K562 (cell line): ENCODE measurements around the gene ST3GAL3. TPM values are rescaled to one million over a fixed set of nuclear protein-coding genes. Genes with fewer than 3 reads are reported as not detected.

ENCODE experiments used
- ATAC-seq: fragments of 200-7000 bp; cut with Tn5 transposase; 3 replicates; pipeline ENCODE4 v1.9.1; 2020; ENCODE audit warnings: moderate library complexity
- BruUV-seq: library from RNA; stranded (reverse); fragments of 400-500 nt; replicated peaks from 2 replicates; lab custom pipeline; 2021; lab: Mats Ljungman, UMichigan
- CTCF ChIA-PET: fragments of 300-600 bp; formaldehyde crosslinking; extraction: SDS; loops from one replicate; lab custom pipeline; 2021; ENCODE audit warnings: low intra/inter-chr PET ratio; lab: Yijun Ruan, JAX
- POLR2A ChIA-PET: fragments of 300-600, 350-650 bp; sonication (Branson Sonifier 250); formaldehyde crosslinking; extraction: SDS; loops from one replicate; lab custom pipeline; 2021; ENCODE audit warnings: antibody characterized with exemption, inconsistent platforms; lab: Yijun Ruan, JAX
- DNase-seq, 4 experiments: peaks; one replicate each; pipeline versions ENCODE4 v3.0.0 to v3.0.0-alpha.2; 2011 to 2018; ENCODE audit warnings: low spot score in 3 of 4, mixed read lengths in 3 of 4; ENCODE audit errors: extremely low read depth in 1 of 4
- FAIRE-seq: peaks from 2 replicates; lab custom pipeline; 2011; peaks lifted over from hg19 to GRCh38; lab: Jason Lieb, UNC
- H2AFZ ChIP-seq: 2 replicates; pipeline ENCODE4 v1.6.0; 2011; ENCODE audit warnings: low read depth, low read length, control low read depth, inconsistent platforms
- H3K27ac ChIP-seq: fragments of 200-600 bp; 3 replicates; pipeline ENCODE4 v1.8.0; 2011; ENCODE audit warnings: low read depth, mild to moderate bottlenecking, control low read depth, inconsistent platforms, low read length, moderate library complexity, mixed read lengths; ENCODE audit errors: extremely low read depth
- H3K27me3 ChIP-seq, 2 experiments: fragments of 300-600 bp in 1 of 2; 2 replicates in 1 of 2; 3 replicates in 1 of 2; pipeline versions ENCODE4 v1.6.0 to v1.8.0; 2011; ENCODE audit warnings: inconsistent platforms in 2 of 2, low read length in 2 of 2, mild to moderate bottlenecking in 1 of 2, mixed read lengths in 1 of 2, moderate library complexity in 1 of 2; ENCODE audit not compliant: control insufficient read depth in 2 of 2, insufficient read depth in 2 of 2
- H3K36me3 ChIP-seq: fragments of 300-600 bp; 3 replicates; pipeline ENCODE4 v1.8.0; 2011; ENCODE audit warnings: mild to moderate bottlenecking, low read length, inconsistent platforms; ENCODE audit not compliant: control insufficient read depth, insufficient read depth
- H3K4me1 ChIP-seq, 2 experiments: fragments of 200-600 bp in 1 of 2; replicated peaks in 1 of 2; 2 replicates in 1 of 2; 3 replicates in 1 of 2; pipeline versions ENCODE4 v1.5.1 to v1.8.0; 2011; ENCODE audit warnings: inconsistent platforms in 2 of 2, low read length in 2 of 2, mild to moderate bottlenecking in 1 of 2, mixed read lengths in 1 of 2, moderate library complexity in 1 of 2; ENCODE audit not compliant: control insufficient read depth in 2 of 2, insufficient read depth in 2 of 2
- H3K4me2 ChIP-seq: 2 replicates; pipeline ENCODE4 v1.6.1; 2011; ENCODE audit warnings: low read length, control low read depth, inconsistent platforms, mixed read lengths; ENCODE audit not compliant: insufficient read depth
- H3K4me3 ChIP-seq: fragments of 200-600 bp; sonication (generic), shearing (Covaris generic); 2 replicates; pipeline ENCODE4 v1.5.1; 2016; ENCODE audit warnings: control low read depth, inconsistent platforms
- H3K79me2 ChIP-seq: fragments of 200-600 bp; 3 replicates; pipeline ENCODE4 v1.8.0; 2011; ENCODE audit warnings: low read length, inconsistent platforms; ENCODE audit not compliant: control insufficient read depth, insufficient read depth
- H3K9ac ChIP-seq, 2 experiments: 2 replicates each; pipeline versions ENCODE4 v1.6.0 to v1.6.1; 2011; ENCODE audit warnings: low read depth in 2 of 2, low read length in 2 of 2, control low read depth in 1 of 2, inconsistent platforms in 1 of 2, mild to moderate bottlenecking in 1 of 2, mixed read lengths in 1 of 2; ENCODE audit not compliant: insufficient read depth in 1 of 2
- H3K9me1 ChIP-seq: one replicate; pipeline ENCODE4 v1.6.0; 2011; ENCODE audit warnings: inconsistent platforms, mild to moderate bottlenecking, low read length, moderate library complexity; ENCODE audit not compliant: control insufficient read depth, insufficient read depth
- H3K9me3 ChIP-seq: replicated peaks from 2 replicates; pipeline ENCODE4 v1.5.1; 2011; ENCODE audit warnings: low read depth, low read length, inconsistent platforms; ENCODE audit not compliant: control insufficient read depth, insufficient read depth
- H4K20me1 ChIP-seq: replicated peaks from 2 replicates; pipeline ENCODE4 v1.6.1; 2011; ENCODE audit warnings: low read length, inconsistent platforms, mixed read lengths; ENCODE audit not compliant: control insufficient read depth, insufficient read depth
- E2F1 ChIP-seq: sonication (generic); formaldehyde crosslinking; IDR thresholded peaks from 2 replicates; pipeline ENCODE4 v1.8.1; 2023; ENCODE audit warnings: mild to moderate bottlenecking, missing genetic modification reagents, moderate library complexity
- GATAD2A ChIP-seq: fragments of 450-650 bp; IDR thresholded peaks from 2 replicates; pipeline ENCODE4 v1.6.1; 2017
- GATAD2B ChIP-seq: fragments of 450-650 bp; IDR thresholded peaks from 2 replicates; pipeline ENCODE4 v1.6.1; 2017; ENCODE audit warnings: mild to moderate bottlenecking, borderline replicate concordance
- GTF2B ChIP-seq: IDR thresholded peaks from 2 replicates; pipeline ENCODE4 v1.6.1; 2011; ENCODE audit not compliant: insufficient read length; ENCODE audit errors: extremely low read depth
- HMGN3 ChIP-seq: IDR thresholded peaks from 2 replicates; pipeline ENCODE4 v1.6.1; 2011; ENCODE audit warnings: borderline replicate concordance, low read depth, mild to moderate bottlenecking, mixed read lengths, low read length; ENCODE audit not compliant: insufficient read length; ENCODE audit errors: extremely low read depth
- IRF2 ChIP-seq: sonication (generic); formaldehyde crosslinking; IDR thresholded peaks from 2 replicates; pipeline ENCODE4 v1.8.1; 2022; ENCODE audit warnings: mild to moderate bottlenecking, missing genetic modification reagents
- KDM4B ChIP-seq, 2 experiments: fragments of 450-650 bp in 1 of 2; sonication (generic) in 1 of 2; IDR thresholded peaks; 2 replicates each; pipeline ENCODE4 v1.6.1; 2016 to 2017; ENCODE audit warnings: borderline replicate concordance in 2 of 2, antibody characterized with exemption in 1 of 2, low read depth in 1 of 2, mild to moderate bottlenecking in 1 of 2
- KDM5B ChIP-seq: fragments of 200-600 bp; sonication (generic); IDR thresholded peaks from 2 replicates; pipeline ENCODE4 v1.6.1; 2012; ENCODE audit warnings: low read depth, mild to moderate bottlenecking, moderate library complexity, low read length, control low read depth, inconsistent platforms; ENCODE audit not compliant: insufficient replicate concordance
- PHB2 ChIP-seq: fragments of 450-650 bp; IDR thresholded peaks from 2 replicates; pipeline ENCODE4 v1.6.1; 2017; ENCODE audit warnings: low read depth
- POLR3A ChIP-seq: IDR thresholded peaks from 2 replicates; pipeline ENCODE4 v1.6.1; 2011; ENCODE audit warnings: borderline replicate concordance, mild to moderate bottlenecking, moderate library complexity; ENCODE audit not compliant: insufficient read length, insufficient read depth; ENCODE audit errors: extremely low read depth
- RNF2 ChIP-seq: sonication (generic); IDR thresholded peaks from 2 replicates; pipeline ENCODE4 v1.6.1; 2016
- THRAP3 ChIP-seq: fragments of 450-650 bp; IDR thresholded peaks from 2 replicates; pipeline ENCODE4 v1.6.1; 2016; ENCODE audit warnings: mild to moderate bottlenecking, inconsistent platforms, borderline replicate concordance
- ZBTB26 ChIP-seq: fragments of 450-650 bp; formaldehyde crosslinking; IDR thresholded peaks from 2 replicates; pipeline ENCODE4 v1.4.0; 2022; ENCODE audit warnings: missing genetic modification characterization
- ZBTB8A ChIP-seq: fragments of 450-650 bp; IDR thresholded peaks from 2 replicates; pipeline ENCODE4 v1.6.1; 2018; ENCODE audit warnings: mild to moderate bottlenecking, moderate library complexity; ENCODE audit not compliant: partially characterized antibody
- ZFP36 ChIP-seq: fragments of 150-350 bp; IDR thresholded peaks from 2 replicates; pipeline ENCODE4 v1.6.1; 2018; ENCODE audit warnings: low read length, low read depth; ENCODE audit not compliant: partially characterized antibody
- ZFPM2 ChIP-seq: fragments of 250-450 bp; sonication (Bioruptor Pico); IDR thresholded peaks from 2 replicates; pipeline ENCODE4 v1.5.1; 2022; ENCODE audit warnings: mild to moderate bottlenecking
- ZNF224 ChIP-seq: sonication (generic); formaldehyde crosslinking; IDR thresholded peaks from 2 replicates; pipeline ENCODE4 v1.8.0; 2022; ENCODE audit warnings: mild to moderate bottlenecking, missing genetic modification reagents
- ZNF644 ChIP-seq: fragments of 200-800 bp; sonication (Bioruptor generic); IDR thresholded peaks from 2 replicates; pipeline ENCODE4 v1.6.1; 2016; ENCODE audit warnings: low read depth, missing genetic modification characterization, missing compliant biosample characterization
- ZSCAN29 ChIP-seq: fragments of 450-650 bp; IDR thresholded peaks from 2 replicates; pipeline ENCODE4 v1.6.1; 2017
- WGBS: fragments of 100-300 bp; shearing (Covaris generic); methylation state at CpG from one replicate; pipeline ENCODE4 v1.1.6; 2016; ENCODE audit warnings: low coverage, mixed read lengths; ENCODE audit not compliant: insufficient coverage; ENCODE audit errors: missing lambda C conversion rate; 5-methylcytosine and 5-hydroxymethylcytosine counted together
- in situ Hi-C: fragments of 300-500 bp; cut with MboI; formaldehyde crosslinking; loops from 4 replicates; pipeline ENCODE4 v1.15.0; 2018; ENCODE audit warnings: inconsistent platforms, mixed read lengths
- intact Hi-C: fragments of 100-400 bp; cut with micrococcal nuclease; formaldehyde crosslinking; loops from 2 replicates; pipeline ENCODE4 v1.14.2; 2022
- polyA plus RNA-seq, 8 experiments: library from polyadenylated mRNA; depleted of rRNA in 4 of 8; stranded (reverse) in 5 of 8; unstranded in 3 of 8; fragments of >200 nt; fragmentation: Nextera tagmentation in 2 of 8; fragmentation: Illumina TruSeq in 1 of 8; extraction: Ambion mirVana in 2 of 8; extraction: Trizol in 1 of 8; gene quantifications; 2 replicates each; pipeline versions ENCODE4 v1.2.1 to v1.2.3, GENCODE V29; 2011 to 2014; ENCODE audit warnings: inconsistent platforms in 1 of 8, missing spikeins in 1 of 8
- total RNA-seq, 7 experiments: library from RNA; depleted of rRNA in 6 of 7; stranded (reverse); fragments of >200 nt in 6 of 7; fragmentation: Illumina TruSeq in 2 of 7; extraction: Trizol in 2 of 7; gene quantifications; 2 replicates each; pipeline versions ENCODE4 v1.2.1 to v1.2.3, GENCODE V29; 2011 to 2021; ENCODE audit warnings: low replicate concordance in 1 of 7
- TF ChIP-seq, protein P1 (sequence below): sonication (generic); formaldehyde crosslinking; IDR thresholded peaks from 2 replicates; pipeline ENCODE4 v1.8.1; 2023; ENCODE audit warnings: mild to moderate bottlenecking, missing genetic modification reagents

The ST3GAL3 gene
- total and polyA plus RNA-seq, 9 of the 15 experiments (the other 6 are each of a cell fraction or from before 2014, with no cell fraction given) = 1.2 to 18.9 (median 11.0) TPM

DNA sequence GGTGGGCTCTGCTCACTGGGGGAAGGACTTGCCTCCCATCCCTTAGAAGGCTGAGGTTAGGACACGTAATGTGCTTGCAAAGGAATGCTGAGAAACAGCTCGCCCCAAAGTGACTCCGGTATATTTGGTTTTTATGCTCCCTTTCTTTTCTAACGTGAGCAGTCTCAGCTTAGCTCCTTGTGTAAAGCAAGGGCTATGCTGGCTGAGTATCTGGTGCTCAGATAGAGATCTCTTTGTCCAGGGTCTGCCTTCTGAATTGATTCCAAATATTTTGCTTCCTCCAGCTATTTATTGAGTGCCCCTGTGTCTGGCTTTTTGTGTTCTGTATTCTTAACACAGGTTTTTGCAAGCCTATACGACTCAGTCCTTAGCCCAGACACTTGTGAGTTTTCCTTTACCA is 131.7 kb downstream of the ST3GAL3 start:
- H4K20me1 ChIP-seq = no peaks in the 10 kb centered on the region
- in situ Hi-C loops (no loop called here), intact Hi-C loops (no loop called here)
- ChIA-PET POLR2A (interaction anchor here (1.1 kb wide), 2 partner anchors 10 to 23 kb away, joined by 3 to 6 read pairs; no protein-coding TSS in a partner anchor), CTCF (no interaction called here)
- no peak overlapping the region for H3K27ac ChIP-seq
- WGBS = 74% methylated on average over 5 of the region's 5 CpGs
- no peak overlapping the region for H3K4me3 ChIP-seq
- no peak overlapping the region for H2AFZ ChIP-seq
- peaks cover 21% of the 10 kb centered on the region; the same call in 2 of the 3 replicates for H3K36me3 ChIP-seq
- H3K4me2 ChIP-seq = no peak overlapping the region
- H3K79me2 ChIP-seq = peaks cover 2% of the 10 kb centered on the region; the same call in 2 of the 3 replicates
- H3K9me1 ChIP-seq = peaks cover 4% of the 10 kb centered on the region
- H3K4me1 ChIP-seq = peaks cover 23 to 32% of the 10 kb centered on the region in 2 experiments
- no peak for FAIRE-seq
- BruUV-seq = no TSS peak
- no peaks in the 10 kb centered on the region for H3K27me3 ChIP-seq
- no peak for ATAC-seq
- no peak for DNase-seq
- 0 out of 2 replicates have a peak, but pooled peaks cover 3% of the 10 kb centered on the region for H3K9me3 ChIP-seq
- TF ChIP-seq ZBTB8A (no peak), GTF2B (no peak), KDM4B (IDR thresholded peaks at IDR 0.05; ENCODE audit: borderline replicate concordance in 2 of 2, low read depth in 1 of 2) (no peak), KDM5B (no peak), GATAD2B (no peak), THRAP3 (no peak), E2F1 (CRISPR knock-in tag) (no peak), ZNF644 (tag) (no peak), ZFPM2 (CRISPR knock-in tag) (no peak), ZNF224 (no peak), IRF2 (CRISPR knock-in tag) (no peak), HMGN3 (no peak), GATAD2A (no peak), ZFP36 (no peak), ZSCAN29 (no peak), RNF2 (no peak), POLR3A (no peak), PHB2 (no peak), ZBTB26 (CRISPR knock-in tag) (no peak)
- TF ChIP-seq, protein P1, sequence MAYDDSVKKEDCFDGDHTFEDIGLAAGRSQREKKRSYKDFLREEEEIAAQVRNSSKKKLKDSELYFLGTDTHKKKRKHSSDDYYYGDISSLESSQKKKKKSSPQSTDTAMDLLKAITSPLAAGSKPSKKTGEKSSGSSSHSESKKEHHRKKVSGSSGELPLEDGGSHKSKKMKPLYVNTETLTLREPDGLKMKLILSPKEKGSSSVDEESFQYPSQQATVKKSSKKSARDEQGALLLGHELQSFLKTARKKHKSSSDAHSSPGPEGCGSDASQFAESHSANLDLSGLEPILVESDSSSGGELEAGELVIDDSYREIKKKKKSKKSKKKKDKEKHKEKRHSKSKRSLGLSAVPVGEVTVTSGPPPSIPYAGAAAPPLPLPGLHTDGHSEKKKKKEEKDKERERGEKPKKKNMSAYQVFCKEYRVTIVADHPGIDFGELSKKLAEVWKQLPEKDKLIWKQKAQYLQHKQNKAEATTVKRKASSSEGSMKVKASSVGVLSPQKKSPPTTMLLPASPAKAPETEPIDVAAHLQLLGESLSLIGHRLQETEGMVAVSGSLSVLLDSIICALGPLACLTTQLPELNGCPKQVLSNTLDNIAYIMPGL = no peak
- H3K9ac ChIP-seq = no peak overlapping the region
